Panc1 (cell line): ENCODE measurements around the gene SLX9. TPM values are rescaled to one million over a fixed set of nuclear protein-coding genes. Genes with fewer than 3 reads are reported as not detected.

Experiments used
- ATAC-seq: fragments of 200-7000 bp; cut with Tn5 transposase; 2 replicates; pipeline ENCODE4 v1.9.1; 2020; ENCODE audit warnings: mild to moderate bottlenecking, moderate library complexity
- BruUV-seq: library from RNA; stranded (reverse); fragments of 400-500 nt; replicated peaks from 2 replicates; lab custom pipeline; 2021; lab: Mats Ljungman, UMichigan
- CTCF ChIA-PET: fragments of 300-600 bp; sonication (Branson Sonifier 250); formaldehyde crosslinking; loops from one replicate; lab custom pipeline; 2022; ENCODE audit warnings: antibody characterized with exemption; lab: Charles Lee
- POLR2A ChIA-PET: fragments of 300-600 bp; sonication (Branson Sonifier 250); formaldehyde crosslinking; loops from one replicate; lab custom pipeline; 2022; ENCODE audit warnings: antibody characterized with exemption; lab: Charles Lee
- DNase-seq: peaks from one replicate; pipeline ENCODE4 v3.0.0-alpha.2; 2010; ENCODE audit warnings: low read depth, low spot score
- H3K27ac ChIP-seq: 2 replicates; pipeline ENCODE4 v1.5.1; 2011; ENCODE audit warnings: mild to moderate bottlenecking, low read length, inconsistent platforms
- H3K27me3 ChIP-seq: fragments of 200-500 bp; sonication (Bioruptor generic); 2 replicates; pipeline ENCODE4 v1.6.0; 2014; ENCODE audit warnings: low read length, inconsistent platforms; ENCODE audit not compliant: control insufficient read depth, insufficient read depth
- H3K36me3 ChIP-seq: fragments of 200-500 bp; sonication (Bioruptor generic); 2 replicates; pipeline ENCODE4 v1.5.1; 2014; ENCODE audit warnings: inconsistent platforms, mild to moderate bottlenecking, low read length, moderate library complexity; ENCODE audit not compliant: control insufficient read depth, insufficient read depth
- H3K4me1 ChIP-seq: 2 replicates; pipeline ENCODE4 v1.5.1; 2011; ENCODE audit warnings: inconsistent platforms, mild to moderate bottlenecking, low read length, moderate library complexity; ENCODE audit not compliant: control insufficient read depth, insufficient read depth
- H3K4me3 ChIP-seq, 2 experiments: 2 replicates each; pipeline ENCODE4 v1.5.1; 2011 to 2012; ENCODE audit warnings: low read depth in 2 of 2, low read length in 2 of 2, mild to moderate bottlenecking in 2 of 2, inconsistent platforms in 1 of 2, moderate library complexity in 1 of 2
- H3K9me3 ChIP-seq: fragments of 200-500 bp; sonication (Bioruptor generic); 2 replicates; pipeline ENCODE4 v1.5.1; 2014; ENCODE audit warnings: low read depth, mild to moderate bottlenecking, inconsistent platforms, low read length, moderate library complexity; ENCODE audit not compliant: control insufficient read depth, insufficient read depth
- CTCF ChIP-seq: fragments of 450-650 bp; IDR thresholded peaks from 2 replicates; pipeline ENCODE4 v1.5.1; 2017; ENCODE audit warnings: mild to moderate bottlenecking
- POLR2AphosphoS5 ChIP-seq: IDR thresholded peaks from 2 replicates; pipeline ENCODE4 v1.6.1; 2012; ENCODE audit warnings: mild to moderate bottlenecking, low read depth, low read length, moderate library complexity
- in situ Hi-C: cut with HindIII; loops from 2 replicates; pipeline ENCODE4 v1.10.0; 2016; ENCODE audit warnings: low sequenced_read_pairs, low pct_unique_long_range_greater_than_20kb
- intact Hi-C: fragments of 100-400 bp; cut with micrococcal nuclease; formaldehyde crosslinking; loops from one replicate; pipeline ENCODE4 v1.10.0; 2022; ENCODE audit not compliant: unreplicated experiment
- total RNA-seq: library from RNA; stranded (reverse); gene quantifications from one replicate; pipeline ENCODE4 v1.2.1, GENCODE V29; 2021; ENCODE audit not compliant: unreplicated experiment
- TF ChIP-seq, protein P1 (sequence below), 2 experiments: IDR thresholded peaks; 2 replicates each; pipeline ENCODE4 v1.6.1; 2011 to 2012; ENCODE audit warnings: low read depth in 2 of 2, control low read depth in 1 of 2, low read length in 1 of 2, mild to moderate bottlenecking in 1 of 2, moderate library complexity in 1 of 2; ENCODE audit not compliant: insufficient read depth in 1 of 2

The SLX9 gene
- total RNA-seq, 1 experiment from 2014 or later = 50.9 TPM

DNA sequence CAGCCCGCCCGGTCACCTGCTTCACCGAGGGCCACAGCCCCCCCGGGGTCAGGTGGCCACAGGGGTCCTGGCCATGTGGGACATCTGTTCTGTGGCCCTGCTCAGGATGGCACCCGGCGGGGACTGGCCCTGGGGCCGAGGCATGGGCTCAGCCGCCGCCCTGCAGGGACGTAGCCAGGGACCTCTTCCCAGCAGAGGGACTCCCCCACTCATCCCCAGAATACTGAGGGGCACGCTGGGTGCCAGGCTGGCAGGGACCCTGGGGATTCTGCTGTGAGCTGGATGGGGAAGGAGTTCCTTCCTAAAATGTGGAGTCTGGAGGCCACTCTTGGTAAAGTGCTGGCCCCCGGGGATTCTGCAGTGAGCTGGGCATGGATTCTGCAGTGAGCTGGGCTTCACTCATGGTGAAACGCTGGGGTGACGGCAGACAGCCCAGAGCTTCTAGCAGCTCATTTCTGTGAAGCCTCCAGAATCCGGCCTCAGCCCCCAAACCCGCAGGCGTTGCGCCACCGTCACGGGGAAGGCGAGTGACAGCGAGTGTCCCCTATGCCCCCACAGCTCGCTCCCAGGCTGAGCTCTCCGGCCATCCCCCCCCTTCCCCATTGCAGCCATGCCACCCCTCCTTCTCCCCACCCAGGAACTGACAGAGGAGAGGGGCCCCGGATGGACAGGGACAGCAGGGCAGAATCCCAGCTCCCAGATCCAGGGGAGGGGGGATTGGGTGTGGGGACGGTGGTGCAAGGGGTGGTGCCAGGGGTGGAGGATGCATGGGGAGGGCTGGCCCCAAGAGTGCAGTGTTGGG is 20.5 kb upstream of the SLX9 start:
- intact Hi-C loops = no loop called here
- Histone ChIP-seq H3K27me3 (no peaks in the 10 kb centered on the region), H3K27ac (no peak overlapping the region), H3K9me3 (no peaks in the 10 kb centered on the region), H3K4me1 (peaks cover 11% of the 10 kb centered on the region), H3K36me3 (no peaks in the 10 kb centered on the region), H3K4me3 (no peak overlapping the region)
- in situ Hi-C loops = no loop called here
- no TSS peak for BruUV-seq
- DNase-seq = no peak
- no peak for TF ChIP-seq POLR2AphosphoS5
- TF ChIP-seq CTCF = no peak
- TF ChIP-seq, protein P1, sequence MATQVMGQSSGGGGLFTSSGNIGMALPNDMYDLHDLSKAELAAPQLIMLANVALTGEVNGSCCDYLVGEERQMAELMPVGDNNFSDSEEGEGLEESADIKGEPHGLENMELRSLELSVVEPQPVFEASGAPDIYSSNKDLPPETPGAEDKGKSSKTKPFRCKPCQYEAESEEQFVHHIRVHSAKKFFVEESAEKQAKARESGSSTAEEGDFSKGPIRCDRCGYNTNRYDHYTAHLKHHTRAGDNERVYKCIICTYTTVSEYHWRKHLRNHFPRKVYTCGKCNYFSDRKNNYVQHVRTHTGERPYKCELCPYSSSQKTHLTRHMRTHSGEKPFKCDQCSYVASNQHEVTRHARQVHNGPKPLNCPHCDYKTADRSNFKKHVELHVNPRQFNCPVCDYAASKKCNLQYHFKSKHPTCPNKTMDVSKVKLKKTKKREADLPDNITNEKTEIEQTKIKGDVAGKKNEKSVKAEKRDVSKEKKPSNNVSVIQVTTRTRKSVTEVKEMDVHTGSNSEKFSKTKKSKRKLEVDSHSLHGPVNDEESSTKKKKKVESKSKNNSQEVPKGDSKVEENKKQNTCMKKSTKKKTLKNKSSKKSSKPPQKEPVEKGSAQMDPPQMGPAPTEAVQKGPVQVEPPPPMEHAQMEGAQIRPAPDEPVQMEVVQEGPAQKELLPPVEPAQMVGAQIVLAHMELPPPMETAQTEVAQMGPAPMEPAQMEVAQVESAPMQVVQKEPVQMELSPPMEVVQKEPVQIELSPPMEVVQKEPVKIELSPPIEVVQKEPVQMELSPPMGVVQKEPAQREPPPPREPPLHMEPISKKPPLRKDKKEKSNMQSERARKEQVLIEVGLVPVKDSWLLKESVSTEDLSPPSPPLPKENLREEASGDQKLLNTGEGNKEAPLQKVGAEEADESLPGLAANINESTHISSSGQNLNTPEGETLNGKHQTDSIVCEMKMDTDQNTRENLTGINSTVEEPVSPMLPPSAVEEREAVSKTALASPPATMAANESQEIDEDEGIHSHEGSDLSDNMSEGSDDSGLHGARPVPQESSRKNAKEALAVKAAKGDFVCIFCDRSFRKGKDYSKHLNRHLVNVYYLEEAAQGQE (IDR thresholded peaks at IDR 0.05; ENCODE audit: insufficient read depth in 1 of 2, low read depth in 2 of 2, low read length in 1 of 2) = no peak
- ChIA-PET CTCF (interaction anchor here (0.7 kb wide), 1 partner anchor 12 kb away, joined by 3 read pairs; no protein-coding TSS in a partner anchor), POLR2A (no interaction called here)
- no peak for ATAC-seq

DNA sequence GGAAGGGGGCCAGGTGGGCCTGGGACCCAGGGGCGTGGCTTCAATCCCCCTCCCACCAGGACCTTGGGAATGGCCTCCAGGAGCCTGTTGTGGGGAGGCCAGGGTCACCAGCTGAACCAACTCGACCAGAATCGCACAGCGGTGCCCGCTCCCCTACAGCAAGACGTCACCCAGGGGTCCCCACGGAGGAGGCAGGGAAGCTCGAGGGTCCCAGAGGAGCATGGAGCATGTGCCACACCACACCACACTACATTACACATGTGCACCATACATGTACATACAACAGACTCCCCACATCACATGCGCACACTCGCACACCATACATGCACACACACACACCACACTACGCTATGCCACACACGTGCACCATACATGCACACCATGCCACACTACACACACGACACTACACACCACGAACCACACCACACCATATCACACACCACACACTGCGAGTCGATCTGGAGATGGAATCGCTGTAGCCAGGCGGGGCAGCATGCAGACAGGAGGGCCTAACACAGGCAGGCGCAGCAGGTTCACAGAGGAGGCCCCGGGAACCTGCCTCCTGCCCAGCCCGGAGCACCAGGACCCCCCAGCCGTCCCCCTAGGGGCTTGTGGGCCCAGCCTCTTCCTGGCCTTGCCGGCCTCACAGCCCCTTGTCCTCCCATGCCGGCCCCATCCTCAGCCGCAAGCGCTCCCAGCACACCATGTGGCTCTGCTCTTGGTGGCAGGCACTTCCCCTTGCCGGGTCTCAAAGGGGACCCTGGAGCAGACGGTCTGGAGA is 19.7 kb upstream of the SLX9 start:
- ATAC-seq (no peak), DNase-seq (no peak)
- Histone ChIP-seq H3K4me1 (peaks cover 5% of the 10 kb centered on the region; the same call in 1 of the 2 replicates), H3K27ac (no peak overlapping the region), H3K36me3 (no peaks in the 10 kb centered on the region), H3K27me3 (no peaks in the 10 kb centered on the region), H3K9me3 (no peaks in the 10 kb centered on the region), H3K4me3 (no peak overlapping the region)
- POLR2A ChIA-PET = no interaction called here
- TF ChIP-seq, protein P1 (IDR thresholded peaks at IDR 0.05; ENCODE audit: insufficient read depth in 1 of 2, low read depth in 2 of 2, low read length in 1 of 2) = no peak
- no TSS peak for BruUV-seq
- in situ Hi-C loops = no loop called here
- intact Hi-C loops = loop anchor here (10.0 kb wide), 1 partner anchor 45 kb away; the partner anchor contains the start of gene PTTG1IP
- CTCF ChIA-PET = interaction anchor here (0.7 kb wide), 1 partner anchor 13 kb away, joined by 3 read pairs; no protein-coding TSS in a partner anchor
